Measurements from ENCODE around the gene SMC5.

DNA sequence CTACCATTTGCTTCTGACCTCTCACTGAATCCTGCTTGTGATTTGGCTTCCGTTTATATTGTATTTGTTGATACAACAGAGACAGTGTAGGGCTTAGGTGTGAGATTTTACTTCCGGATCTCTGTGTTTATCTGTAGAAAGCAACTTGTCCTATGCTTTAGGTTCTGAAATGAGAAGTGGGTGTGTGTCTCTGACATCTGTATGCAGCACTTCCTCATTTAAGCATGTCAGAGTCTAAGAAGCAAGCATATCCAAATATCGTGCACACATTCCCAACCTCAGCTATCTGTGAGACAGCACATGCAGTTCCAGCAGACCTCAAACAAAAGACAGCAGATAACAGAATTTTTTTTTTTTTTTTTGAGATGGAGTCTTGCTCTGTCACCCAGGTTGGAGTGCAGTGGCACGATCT lies 139.4 kb downstream of the SMC5 start:
- TF ChIP-seq, protein P1, sequence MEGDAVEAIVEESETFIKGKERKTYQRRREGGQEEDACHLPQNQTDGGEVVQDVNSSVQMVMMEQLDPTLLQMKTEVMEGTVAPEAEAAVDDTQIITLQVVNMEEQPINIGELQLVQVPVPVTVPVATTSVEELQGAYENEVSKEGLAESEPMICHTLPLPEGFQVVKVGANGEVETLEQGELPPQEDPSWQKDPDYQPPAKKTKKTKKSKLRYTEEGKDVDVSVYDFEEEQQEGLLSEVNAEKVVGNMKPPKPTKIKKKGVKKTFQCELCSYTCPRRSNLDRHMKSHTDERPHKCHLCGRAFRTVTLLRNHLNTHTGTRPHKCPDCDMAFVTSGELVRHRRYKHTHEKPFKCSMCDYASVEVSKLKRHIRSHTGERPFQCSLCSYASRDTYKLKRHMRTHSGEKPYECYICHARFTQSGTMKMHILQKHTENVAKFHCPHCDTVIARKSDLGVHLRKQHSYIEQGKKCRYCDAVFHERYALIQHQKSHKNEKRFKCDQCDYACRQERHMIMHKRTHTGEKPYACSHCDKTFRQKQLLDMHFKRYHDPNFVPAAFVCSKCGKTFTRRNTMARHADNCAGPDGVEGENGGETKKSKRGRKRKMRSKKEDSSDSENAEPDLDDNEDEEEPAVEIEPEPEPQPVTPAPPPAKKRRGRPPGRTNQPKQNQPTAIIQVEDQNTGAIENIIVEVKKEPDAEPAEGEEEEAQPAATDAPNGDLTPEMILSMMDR (IDR thresholded peaks at IDR 0.05; ENCODE audit: insufficient read depth, low read depth, low read length), result no peak
- TF ChIP-seq EZH2 (IDR thresholded peaks at IDR 0.05; ENCODE audit: insufficient read depth, low read length), result no peak
